Neuronal stem cell (in vitro differentiated cells): ENCODE data around the gene POU2F2.

Source experiments
- DNase-seq: peaks from one replicate; pipeline ENCODE4 v3.0.0-alpha.2; 2013; ENCODE audit warnings: low spot score
- H2AFZ ChIP-seq: one replicate; pipeline ENCODE4 v1.6.1; 2013; ENCODE audit warnings: mild to moderate bottlenecking, low read length, inconsistent platforms
- H2AK5ac ChIP-seq: 2 replicates; pipeline ENCODE4 v1.6.1; 2013; ENCODE audit warnings: low read depth, mild to moderate bottlenecking, inconsistent platforms, low read length, moderate library complexity, mixed read lengths
- H2BK120ac ChIP-seq: 2 replicates; pipeline ENCODE4 v1.6.1; 2013; ENCODE audit warnings: low read depth, mild to moderate bottlenecking, inconsistent platforms, low read length, moderate library complexity, mixed read lengths
- H2BK12ac ChIP-seq: one replicate; pipeline ENCODE4 v1.6.1; 2013; ENCODE audit warnings: low read length, inconsistent platforms
- H2BK15ac ChIP-seq: 2 replicates; pipeline ENCODE4 v1.6.1; 2013; ENCODE audit warnings: mild to moderate bottlenecking, low read length, inconsistent platforms, mixed read lengths
- H2BK5ac ChIP-seq: one replicate; pipeline ENCODE4 v1.6.1; 2013; ENCODE audit warnings: inconsistent platforms, mild to moderate bottlenecking, low read length, moderate library complexity
- H3K14ac ChIP-seq: one replicate; pipeline ENCODE4 v1.6.1; 2013; ENCODE audit warnings: low read length, inconsistent platforms
- H3K18ac ChIP-seq: 2 replicates; pipeline ENCODE4 v1.6.1; 2013; ENCODE audit warnings: low read length, inconsistent platforms
- H3K23ac ChIP-seq: 2 replicates; pipeline ENCODE4 v1.6.1; 2013; ENCODE audit warnings: low read depth, mild to moderate bottlenecking, mixed read lengths, low read length, inconsistent platforms; ENCODE audit not compliant: poor library complexity
- H3K27ac ChIP-seq: replicated peaks from 3 replicates; pipeline ENCODE4 v1.5.1; 2013; ENCODE audit warnings: low read length, inconsistent platforms
- H3K27me3 ChIP-seq, 3 experiments: 2 replicates each; pipeline ENCODE4 v1.6.1; 2013; ENCODE audit warnings: low read length in 3 of 3, mild to moderate bottlenecking in 2 of 3, inconsistent platforms in 1 of 3, low read depth in 1 of 3, mixed read lengths in 1 of 3, moderate library complexity in 1 of 3; ENCODE audit not compliant: control insufficient read depth in 3 of 3, insufficient read depth in 3 of 3
- H3K36me3 ChIP-seq, 2 donors: replicated peaks in 1 of 2; 2 replicates each; pipeline ENCODE4 v1.6.1; 2013; ENCODE audit warnings: low read length in 2 of 2; ENCODE audit not compliant: control insufficient read depth in 2 of 2, insufficient read depth in 2 of 2
- H3K4ac ChIP-seq: 2 replicates; pipeline ENCODE4 v1.6.1; 2013; ENCODE audit warnings: inconsistent platforms, mild to moderate bottlenecking, low read length, moderate library complexity
- H3K4me1 ChIP-seq, 2 donors: 1 replicate in 1 of 2; 2 replicates in 1 of 2; pipeline ENCODE4 v1.6.1; 2013; ENCODE audit warnings: low read length in 2 of 2, low read depth in 1 of 2; ENCODE audit not compliant: control insufficient read depth in 2 of 2, insufficient read depth in 1 of 2
- H3K4me2 ChIP-seq: one replicate; pipeline ENCODE4 v1.6.1; 2013; ENCODE audit warnings: mild to moderate bottlenecking, low read length, inconsistent platforms; ENCODE audit not compliant: insufficient read depth, poor library complexity, severe bottlenecking
- H3K4me3 ChIP-seq, 2 donors: 2 replicates each; pipeline ENCODE4 v1.5.1; 2013; ENCODE audit warnings: low read length in 2 of 2, mild to moderate bottlenecking in 2 of 2, inconsistent platforms in 1 of 2, moderate library complexity in 1 of 2
- H3K79me1 ChIP-seq: one replicate; pipeline ENCODE4 v1.6.1; 2013; ENCODE audit warnings: low read depth, mild to moderate bottlenecking, inconsistent platforms, low read length, moderate library complexity
- H3K9ac ChIP-seq: one replicate; pipeline ENCODE4 v1.6.1; 2013; ENCODE audit warnings: mild to moderate bottlenecking, low read depth, low read length, inconsistent platforms; ENCODE audit not compliant: poor library complexity
- H3K9me3 ChIP-seq, 2 donors: replicated peaks in 1 of 2; 2 replicates each; pipeline versions ENCODE3 to v1.6.1; 2013; ENCODE audit warnings: low read length in 2 of 2, mild to moderate bottlenecking in 2 of 2, inconsistent platforms in 1 of 2, low read depth in 1 of 2, mixed read lengths in 1 of 2, moderate library complexity in 1 of 2; ENCODE audit not compliant: control insufficient read depth in 2 of 2, insufficient read depth in 1 of 2
- H4K8ac ChIP-seq: one replicate; pipeline ENCODE4 v1.6.1; 2013; ENCODE audit warnings: low read depth, mild to moderate bottlenecking, inconsistent platforms, low read length, moderate library complexity
- H4K91ac ChIP-seq: one replicate; pipeline ENCODE4 v1.6.1; 2013; ENCODE audit warnings: low read length, low read depth, mild to moderate bottlenecking, inconsistent platforms; ENCODE audit not compliant: poor library complexity
- WGBS, 2 donors: extraction: QIAGEN DNeasy Blood & Tissue Kit; methylation state at CpG; one replicate each; pipeline ENCODE4 v1.1.7; 2013; ENCODE audit warnings: missing lambda C conversion rate in 2 of 2, mixed read lengths in 1 of 2; ENCODE audit not compliant: insufficient read length in 2 of 2, insufficient replicate concordance in 1 of 2; ENCODE audit errors: extremely low coverage in 2 of 2; 5-methylcytosine and 5-hydroxymethylcytosine counted together

Gene POU2F2

DNA sequence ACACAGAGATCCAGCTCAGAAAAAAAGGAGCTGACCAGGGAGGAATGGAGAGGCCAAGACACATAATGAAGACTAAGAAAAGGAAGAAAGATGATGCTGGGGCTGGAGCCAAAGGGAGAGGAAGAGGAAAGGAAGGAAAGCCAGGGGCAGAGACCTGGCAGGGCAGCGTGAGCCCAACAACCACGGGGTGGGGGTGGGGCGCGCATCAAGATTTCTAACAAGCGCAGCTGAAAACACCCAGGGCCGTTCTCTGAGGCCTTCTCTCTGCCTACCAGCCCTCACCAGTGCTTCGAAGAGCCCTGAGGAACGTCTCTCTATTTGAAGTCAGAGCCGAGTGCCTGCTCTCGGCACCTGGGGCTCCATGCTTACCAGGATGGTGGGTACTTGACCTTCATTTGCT is 23.6 kb upstream of the POU2F2 start:
- H2AFZ ChIP-seq = no peak overlapping the region
- H2BK15ac ChIP-seq = no peak overlapping the region
- no peak overlapping the region for H3K4ac ChIP-seq
- WGBS, 2 donors = no CpG with 5 or more reads among the region's 10 CpGs
- no peaks in the 10 kb centered on the region for H3K9me3 ChIP-seq
- H3K4me3 ChIP-seq = no peak overlapping the region
- H2BK120ac ChIP-seq = peak overlapping the region; percentile 0
- no peak overlapping the region for H4K91ac ChIP-seq
- H2AK5ac ChIP-seq = no peak overlapping the region
- H3K4me1 ChIP-seq = peaks cover 23 to 53% of the 10 kb centered on the region in 2 donors
- no peak for DNase-seq
- peaks cover 0 to 26% (median 0%) of the 10 kb centered on the region in 3 experiments for H3K27me3 ChIP-seq
- no peak overlapping the region for H3K4me2 ChIP-seq
- no peak overlapping the region for H3K14ac ChIP-seq
- H2BK12ac ChIP-seq = no peak overlapping the region
- H3K23ac ChIP-seq = no peak overlapping the region
- H3K9ac ChIP-seq = no peak overlapping the region
- H3K79me1 ChIP-seq = no peaks in the 10 kb centered on the region
- no peak overlapping the region for H2BK5ac ChIP-seq
- H3K27ac ChIP-seq = no peak overlapping the region
- no peak overlapping the region for H4K8ac ChIP-seq
- no peaks in the 10 kb centered on the region for H3K36me3 ChIP-seq
- no peak overlapping the region for H3K18ac ChIP-seq

DNA sequence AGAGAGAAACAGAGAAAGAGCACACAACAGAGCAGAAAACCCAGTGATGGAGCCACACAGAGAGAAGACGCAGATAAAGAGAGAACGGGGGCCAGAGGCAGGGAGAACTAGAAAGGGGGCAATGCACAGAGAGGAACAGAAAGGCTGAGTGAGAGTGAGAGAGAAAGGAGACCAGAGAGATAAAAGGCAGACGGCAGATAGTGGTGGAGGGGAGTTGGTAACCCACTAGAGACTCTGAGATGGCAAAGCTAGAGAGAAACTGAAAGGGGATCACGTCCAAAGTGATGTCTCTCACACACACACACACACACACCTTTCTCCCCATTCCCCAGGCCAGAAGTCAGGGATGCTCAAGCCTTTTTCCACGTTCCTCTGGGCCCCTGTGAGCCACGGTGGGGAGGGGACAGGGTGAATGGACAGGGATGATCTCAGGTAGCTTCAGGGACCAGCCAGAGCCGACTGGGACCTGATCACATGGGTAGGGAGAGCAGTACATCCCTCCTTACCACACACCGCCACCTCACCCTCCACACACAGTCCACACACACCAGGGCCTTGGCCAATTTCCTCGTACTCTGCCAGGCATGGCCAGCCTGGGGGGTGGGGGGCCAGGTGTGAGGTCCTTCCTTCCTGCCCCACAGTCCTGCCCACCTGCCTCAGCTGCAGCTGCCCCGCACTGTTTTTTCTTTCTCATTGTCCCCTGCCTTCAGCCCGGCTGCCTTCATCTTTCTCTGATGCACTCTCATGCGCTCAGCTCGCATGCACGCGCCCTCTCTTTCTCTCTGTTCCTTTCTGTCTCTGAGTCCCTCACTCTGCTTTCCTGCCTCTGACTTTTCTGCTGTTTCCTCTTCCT is 22.5 kb upstream of the POU2F2 start:
- peak overlapping the region; percentile 6 for H2AK5ac ChIP-seq
- H2BK120ac ChIP-seq = no peak overlapping the region
- no peak overlapping the region for H3K4me2 ChIP-seq
- peaks cover 0 to 15% (median 0%) of the 10 kb centered on the region in 3 experiments for H3K27me3 ChIP-seq
- peak overlapping the region; percentile 66 for H2AFZ ChIP-seq
- no peak overlapping the region for H3K23ac ChIP-seq
- H3K18ac ChIP-seq = no peak overlapping the region
- H2BK15ac ChIP-seq = no peak overlapping the region
- no peak for DNase-seq
- WGBS, 2 donors = no CpG with 5 or more reads among the region's 15 CpGs
- no peak overlapping the region for H3K14ac ChIP-seq
- H3K27ac ChIP-seq = no peak overlapping the region
- H3K4me1 ChIP-seq = peaks cover 28 to 60% of the 10 kb centered on the region in 2 donors
- H3K4ac ChIP-seq = no peak overlapping the region
- H3K4me3 ChIP-seq = no peak overlapping the region
- no peak overlapping the region for H2BK5ac ChIP-seq
- H4K8ac ChIP-seq = no peak overlapping the region
- no peak overlapping the region for H4K91ac ChIP-seq
- no peak overlapping the region for H3K9ac ChIP-seq
- H3K9me3 ChIP-seq = no peaks in the 10 kb centered on the region
- no peaks in the 10 kb centered on the region for H3K36me3 ChIP-seq
- no peaks in the 10 kb centered on the region for H3K79me1 ChIP-seq
- H2BK12ac ChIP-seq = peak overlapping the region; percentile 88

- no peak overlapping the region for H3K9ac ChIP-seq
- no peak overlapping the region for H3K4me2 ChIP-seq
- H3K4me3 ChIP-seq = no peak overlapping the region
- H2AFZ ChIP-seq = peak overlapping the region; percentile 66
- H2BK120ac ChIP-seq = no peak overlapping the region
- H3K18ac ChIP-seq = no peak overlapping the region
- H3K36me3 ChIP-seq = no peaks in the 10 kb centered on the region
- H3K4me1 ChIP-seq = peaks cover 28 to 68% of the 10 kb centered on the region in 2 donors
- no peak overlapping the region for H3K4ac ChIP-seq
- H4K91ac ChIP-seq = no peak overlapping the region
- H3K9me3 ChIP-seq = no peaks in the 10 kb centered on the region
- WGBS, 2 donors = no CpG with 5 or more reads among the region's 20 CpGs
- H2BK12ac ChIP-seq = no peak overlapping the region
- H2AK5ac ChIP-seq = no peak overlapping the region
- no peak overlapping the region for H3K27ac ChIP-seq
- H3K23ac ChIP-seq = peak overlapping the region; percentile 78
- no peak overlapping the region for H2BK15ac ChIP-seq
- no peaks in the 10 kb centered on the region for H3K79me1 ChIP-seq
- no peak overlapping the region for H4K8ac ChIP-seq
- H3K27me3 ChIP-seq = peaks cover 0 to 14% (median 3%) of the 10 kb centered on the region in 3 experiments
- no peak for DNase-seq
- peak overlapping the region; percentile 58 for H2BK5ac ChIP-seq
- H3K14ac ChIP-seq = peak overlapping the region; percentile 3
These were observed 21.6 kb upstream of the POU2F2 start for GRCh38 chr19:42153672-42154433.
